NCI-H446 treated with DMSO at 0.1 percent for 48 hours (cell line): Measurements from ENCODE around the gene ZNF576.
"Not testable (repeated sequence)": the region's sequence is repeated elsewhere in the genome, so short reads cannot be mapped to it uniquely, and the experiment has no call there.

Source experiments
- DNase-seq: peaks from one replicate; lab custom pipeline; 2025; lab: John Stamatoyannopoulos, UW

The ZNF576 gene, protein sequence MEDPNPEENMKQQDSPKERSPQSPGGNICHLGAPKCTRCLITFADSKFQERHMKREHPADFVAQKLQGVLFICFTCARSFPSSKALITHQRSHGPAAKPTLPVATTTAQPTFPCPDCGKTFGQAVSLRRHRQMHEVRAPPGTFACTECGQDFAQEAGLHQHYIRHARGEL

DNA sequence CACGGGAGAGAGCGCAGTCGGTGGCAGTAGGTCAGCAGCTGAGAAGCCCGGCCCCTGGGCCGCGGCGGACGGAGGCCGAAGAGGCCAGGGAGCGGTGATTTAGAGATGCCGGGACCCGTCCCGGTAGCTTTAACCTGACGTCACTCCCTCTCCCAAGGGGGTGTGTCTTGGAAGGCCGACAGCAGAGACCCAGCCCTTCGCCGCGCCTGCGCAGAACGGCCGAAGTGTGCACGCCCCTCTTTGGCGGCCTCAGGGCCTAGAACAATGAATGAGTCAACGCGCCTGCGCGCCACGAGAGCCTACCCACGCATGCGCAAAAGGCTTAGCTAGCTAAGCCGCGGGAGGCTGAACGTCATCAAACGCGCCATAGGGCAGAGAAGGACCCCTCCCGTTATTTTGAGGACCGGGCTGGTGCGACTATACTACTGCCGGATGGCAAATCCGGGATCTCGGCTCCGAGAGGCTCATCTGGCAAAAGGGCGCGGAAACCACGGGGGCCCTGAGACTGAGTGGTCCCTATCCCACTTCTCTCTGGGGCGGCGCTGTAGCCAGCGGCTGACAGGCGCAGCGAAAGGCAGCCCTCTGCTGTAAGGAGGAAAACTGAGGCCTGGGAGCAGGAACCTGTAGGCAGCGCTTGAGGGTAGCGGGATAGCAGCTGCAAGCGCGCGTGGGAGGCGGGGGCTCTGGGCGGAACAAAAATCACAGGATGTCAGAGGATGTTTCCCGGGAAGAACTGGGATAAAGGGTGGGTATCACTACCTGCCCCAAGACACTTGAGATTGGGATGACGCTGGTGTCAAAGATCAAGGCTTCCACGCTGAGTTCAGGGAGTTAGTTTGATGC is at the start of gene ZNF576, which contains the start of gene IRGQ:
Gene ZNF576 (plus strand): TSS at position 597 of the 843 bp plus-strand sequence. CDS start 514 bp downstream, outside the sequence.
Gene IRGQ (minus strand): TSS at position 136 of the 843 bp plus-strand sequence. CDS start 796 bp downstream, outside the sequence.
- peak; percentile 99 for DNase-seq

DNA sequence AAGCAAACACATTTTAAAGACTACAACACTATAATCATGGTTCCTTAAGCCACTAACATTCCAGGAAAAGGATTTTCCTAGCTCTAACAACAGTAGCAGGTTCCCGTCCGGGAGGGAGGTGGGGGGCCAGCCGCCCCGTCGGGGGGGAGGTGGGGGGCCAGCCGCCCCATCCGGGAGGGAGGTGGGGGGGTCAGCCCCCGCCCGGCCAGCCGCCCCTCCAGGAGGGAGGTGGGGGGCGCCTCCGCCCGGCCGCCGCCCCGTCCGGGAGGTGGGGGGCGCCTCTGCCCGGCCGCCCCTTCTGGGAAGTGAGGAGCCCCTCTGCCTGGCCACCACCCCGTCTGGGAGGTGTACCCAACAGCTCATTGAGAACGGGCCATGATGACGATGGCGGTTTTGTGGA is 48.5 kb upstream of the ZNF576 start:
- DNase-seq = not testable (repeated sequence)

DNA sequence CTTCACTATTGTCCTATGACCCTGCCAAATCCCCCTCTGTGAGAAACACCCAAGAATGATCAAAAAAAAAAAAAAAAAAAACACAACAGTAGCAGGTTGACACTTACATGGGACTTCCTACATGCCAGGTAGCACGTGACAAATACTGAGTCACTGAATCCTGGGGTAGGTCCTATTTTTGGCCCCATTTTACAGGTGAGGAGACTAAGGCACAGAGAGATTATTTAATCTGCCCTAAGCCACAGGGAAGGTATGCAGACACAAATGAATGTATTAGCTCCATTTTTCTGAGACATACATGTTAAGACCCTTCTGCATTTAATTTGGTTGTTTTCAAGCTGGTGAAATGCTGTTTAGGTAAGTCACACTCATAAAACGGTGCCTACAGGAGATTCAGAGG is 47.7 kb upstream of the ZNF576 start:
- DNase-seq = no peak

DNA sequence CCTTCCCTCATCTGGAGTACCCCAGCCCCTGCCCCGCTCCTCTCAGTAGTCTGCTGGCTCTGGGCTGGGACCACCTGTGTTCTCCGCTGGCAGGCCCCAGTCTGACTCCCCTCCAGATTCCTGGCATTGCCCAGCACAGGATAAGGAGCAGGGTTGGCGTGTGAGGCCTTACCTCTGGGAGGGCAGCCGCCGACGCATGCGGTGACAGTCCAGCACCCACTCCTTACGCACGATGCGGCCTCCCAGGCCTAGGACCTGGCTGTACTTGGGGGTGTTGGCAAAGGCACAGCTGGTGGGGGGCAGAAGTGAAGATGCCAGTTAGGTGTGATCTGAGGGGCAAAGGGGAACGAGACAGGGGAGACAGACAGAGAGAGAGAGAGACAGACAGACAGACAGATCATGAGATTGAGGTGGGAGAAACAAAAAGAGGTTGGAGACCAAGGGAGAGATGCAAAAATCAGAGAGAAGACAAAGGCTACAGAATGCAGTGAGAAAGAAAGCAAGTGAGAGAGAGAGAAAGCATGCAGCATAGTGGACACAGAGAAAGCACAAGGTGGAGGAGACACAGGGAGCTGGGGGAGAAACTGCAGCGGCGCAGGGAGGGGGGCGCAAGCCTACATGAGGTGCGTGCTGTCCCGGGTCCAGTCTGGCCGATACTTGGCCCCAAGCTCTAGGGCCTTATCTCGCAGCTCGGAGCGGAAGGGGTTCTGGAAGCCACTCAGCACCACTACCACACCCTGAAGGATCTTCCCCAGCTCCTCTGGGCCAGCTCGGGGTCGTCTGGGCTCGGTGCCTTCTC is 44.8 kb upstream of the ZNF576 start:
- DNase-seq = no peak

DNA sequence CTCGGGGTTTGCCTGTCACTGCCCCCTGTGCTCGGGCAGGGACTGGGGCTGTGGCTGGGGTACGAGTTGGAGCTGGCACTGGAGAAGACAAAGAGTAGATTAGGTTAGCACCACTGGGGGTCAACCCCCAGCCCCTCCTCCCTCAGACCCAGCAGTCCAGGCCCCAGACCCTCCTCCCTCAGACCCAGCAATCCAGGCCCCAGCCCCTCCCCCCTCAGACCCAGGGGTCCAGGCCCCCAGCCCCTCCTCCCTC is 44.3 kb upstream of the ZNF576 start:
- no peak for DNase-seq

DNA sequence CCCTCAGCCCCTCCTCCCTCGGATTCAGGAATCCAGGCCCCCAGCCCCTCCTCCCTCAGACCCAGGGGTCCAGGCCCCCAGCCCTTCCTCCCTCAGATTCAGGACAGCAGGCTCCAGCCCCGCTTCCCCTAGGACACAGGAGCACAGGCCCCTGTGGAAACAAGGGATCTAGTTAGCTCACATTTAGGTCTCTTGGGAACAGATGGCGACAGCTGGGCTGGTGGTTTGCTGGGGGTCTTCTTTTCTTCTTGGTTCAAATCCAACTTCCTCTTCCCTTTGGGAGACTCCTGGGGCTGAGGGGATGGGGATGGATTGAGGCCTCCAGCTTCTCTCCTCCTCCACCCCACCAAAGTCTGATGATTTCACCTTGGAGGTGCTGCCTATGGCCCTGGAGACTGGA is 43.8 kb upstream of the ZNF576 start:
- no peak for DNase-seq

DNA sequence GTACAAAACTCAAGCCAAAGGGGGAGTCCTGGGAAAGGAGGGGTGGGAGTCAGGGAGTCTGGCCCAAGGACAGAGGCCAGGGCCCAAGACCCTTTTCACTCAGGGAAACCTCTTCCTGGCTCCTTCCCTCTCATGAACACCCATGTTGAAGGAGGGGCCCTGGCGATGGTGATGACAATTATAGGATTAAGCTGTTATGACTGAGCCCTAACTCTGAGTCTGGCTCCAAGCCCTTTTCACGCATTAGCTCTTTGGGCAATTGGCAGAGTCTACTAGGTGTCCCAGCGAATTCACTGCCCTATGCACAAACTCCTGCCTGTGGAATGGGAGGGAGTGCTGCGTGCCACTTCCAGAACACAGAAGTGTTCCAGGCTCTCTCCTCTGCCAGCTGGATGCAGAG is 42.7 kb upstream of the ZNF576 start:
- no peak for DNase-seq

DNA sequence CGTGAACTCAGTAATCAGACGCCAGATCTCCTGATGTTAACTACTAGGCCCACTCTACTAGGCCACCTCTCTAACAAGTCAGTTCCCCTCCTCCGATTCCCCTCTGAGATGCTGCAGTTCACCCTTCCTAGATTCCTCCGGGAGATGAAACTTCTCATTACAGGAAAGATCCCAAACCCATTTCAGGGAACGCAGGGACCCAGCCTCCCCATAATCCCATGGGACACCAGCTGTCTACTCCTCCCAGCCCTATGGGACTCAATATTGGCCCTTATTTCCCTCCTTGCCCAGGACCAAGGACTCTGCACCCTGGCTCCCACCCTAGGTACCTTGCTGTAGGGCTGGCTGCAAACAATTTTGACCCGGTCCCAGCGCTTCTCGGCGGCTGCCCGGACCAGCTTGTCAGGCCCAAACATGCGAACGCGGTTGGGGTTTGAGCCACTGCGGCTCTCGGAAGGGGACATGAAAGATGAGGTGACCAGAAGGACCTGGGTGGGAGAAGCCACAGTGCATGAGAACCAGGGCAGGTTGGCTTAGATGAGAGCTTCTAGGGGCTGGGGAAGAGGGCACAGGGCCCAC is 42.0 kb upstream of the ZNF576 start:
- DNase-seq = no peak

DNA sequence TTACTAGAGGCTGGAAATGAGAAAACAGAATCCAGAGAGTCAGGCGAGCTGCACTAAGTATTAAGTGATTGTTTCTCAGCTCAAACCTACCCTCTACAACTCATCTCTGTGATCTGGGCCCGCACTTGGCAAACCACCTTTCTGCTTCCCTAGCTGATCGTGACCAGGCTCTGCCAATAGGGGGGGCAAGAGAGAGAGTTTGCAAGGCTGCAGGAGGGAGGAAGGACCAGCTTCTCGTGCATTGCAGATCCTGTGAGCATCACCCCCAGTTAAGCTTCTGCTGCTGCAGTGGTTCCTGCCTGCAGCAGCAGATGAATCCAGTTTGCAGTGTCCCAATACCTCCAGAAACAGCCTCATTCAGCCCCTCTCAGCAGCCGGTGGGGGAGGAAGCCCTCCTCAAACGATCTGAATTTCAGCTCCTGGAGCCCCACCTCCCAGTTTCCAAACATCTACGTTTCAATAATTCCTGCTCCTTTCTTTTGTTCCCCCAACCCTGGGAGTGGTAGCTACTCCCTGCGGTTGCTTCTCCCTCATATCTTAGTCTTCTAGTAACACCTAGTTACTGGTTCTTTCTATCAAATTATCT is 41.1 kb upstream of the ZNF576 start:
- no peak for DNase-seq

DNA sequence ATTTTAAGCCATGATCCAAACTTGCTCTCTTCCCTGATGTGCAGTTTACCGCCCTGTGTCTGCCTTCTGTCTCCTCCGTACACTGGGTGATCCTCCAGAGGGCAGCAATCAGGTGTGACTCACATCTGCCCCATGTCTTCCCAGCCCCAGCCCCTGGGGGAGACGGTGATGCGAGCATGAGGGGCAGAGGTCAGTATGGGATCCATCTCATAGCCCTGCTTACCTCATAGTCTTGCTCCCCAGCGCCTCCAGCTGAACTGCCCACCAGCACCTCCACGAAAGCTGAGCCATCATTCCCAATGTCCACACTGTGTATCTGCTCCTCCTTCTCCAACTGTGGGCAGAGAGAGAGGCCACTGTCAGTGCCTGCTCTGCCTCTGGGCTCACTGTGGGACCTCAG is 35.7 kb upstream of the ZNF576 start:
- no peak for DNase-seq

DNA sequence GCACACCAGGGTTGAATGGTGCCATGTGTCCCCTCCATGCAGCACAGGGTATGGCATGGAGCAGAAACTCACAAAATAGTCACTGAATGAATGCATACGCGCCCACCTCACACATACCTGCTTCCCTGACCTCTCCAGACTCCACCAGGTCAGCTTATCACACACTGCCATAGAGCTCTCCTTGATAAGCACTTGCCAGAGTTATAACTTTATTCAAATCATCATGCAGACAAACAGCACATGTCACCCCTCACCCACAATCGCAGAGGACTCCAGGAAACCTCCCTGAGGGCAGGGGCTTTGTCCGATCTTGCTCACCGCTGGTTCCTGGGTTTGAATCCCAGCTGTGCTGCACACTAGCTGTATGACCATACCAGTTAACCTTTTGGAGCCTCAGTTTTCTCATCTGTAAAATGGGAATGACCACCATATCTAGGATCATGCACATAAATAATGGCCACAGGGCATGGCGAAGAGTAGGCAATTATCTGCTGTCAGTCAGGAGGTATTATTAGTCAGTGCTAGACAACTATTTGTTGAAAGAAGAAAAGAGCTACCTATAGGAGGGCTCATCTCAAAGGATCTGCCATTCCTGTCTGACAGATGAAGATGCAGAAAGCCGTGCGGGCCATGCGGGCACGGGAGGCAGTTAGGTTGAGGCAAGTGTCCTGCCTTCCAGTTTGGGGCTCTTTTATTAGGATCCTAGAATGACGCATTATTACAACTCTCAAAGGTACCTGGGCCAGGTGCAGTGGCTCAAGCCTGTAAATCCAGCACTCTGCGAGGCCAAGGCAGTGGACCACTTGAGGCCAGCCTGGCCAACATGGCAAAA is 35.0 kb upstream of the ZNF576 start:
- DNase-seq = no peak

DNA sequence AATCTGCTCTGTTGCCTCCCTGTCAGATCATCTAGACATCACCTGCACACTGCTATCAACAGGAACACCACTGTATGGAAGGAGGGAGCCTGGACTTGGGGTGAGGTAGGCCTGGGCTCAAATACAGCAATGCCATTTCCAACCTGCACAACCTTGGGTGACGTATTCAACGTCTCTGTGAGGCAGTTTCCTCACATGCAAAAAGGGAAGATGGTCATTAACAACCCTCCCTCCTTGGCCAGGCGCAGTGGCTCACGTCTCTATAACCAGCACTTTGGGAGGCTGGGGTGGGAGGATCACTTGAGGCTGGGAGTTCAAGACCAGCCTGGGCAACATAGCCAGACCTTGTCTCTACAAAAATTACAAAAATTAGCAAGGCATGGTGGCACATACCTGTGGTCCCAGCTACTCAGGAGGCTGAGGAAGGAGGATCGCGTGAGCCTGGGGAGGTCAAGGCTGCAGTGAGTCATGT is 34.1 kb upstream of the ZNF576 start:
- DNase-seq = no peak

DNA sequence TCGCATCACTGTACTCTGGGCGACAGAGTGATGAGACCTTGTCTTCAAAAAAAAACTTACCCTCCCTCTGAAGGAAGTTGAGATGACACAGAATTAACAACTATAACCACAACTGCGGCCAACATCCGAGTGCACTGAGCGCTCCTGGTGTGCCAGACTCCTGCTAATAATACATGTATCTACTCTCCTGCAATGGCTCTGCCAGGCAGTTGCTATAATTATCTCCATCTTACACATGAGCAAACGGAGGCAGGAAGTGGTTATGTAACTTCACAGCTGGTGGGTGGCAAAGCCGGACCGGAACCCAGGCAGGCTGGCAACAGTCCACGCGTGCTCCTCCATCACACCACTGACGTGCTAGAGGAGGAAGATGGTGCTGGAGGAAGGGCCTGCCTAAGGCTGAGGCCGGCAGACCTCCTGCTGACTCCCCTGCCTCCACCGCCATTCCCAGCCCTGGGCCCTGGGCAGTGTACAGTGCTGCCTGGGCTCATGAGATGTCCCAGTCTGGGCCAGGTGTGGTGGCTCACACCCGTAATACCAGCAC is 33.6 kb upstream of the ZNF576 start:
- peak; percentile 53 for DNase-seq

DNA sequence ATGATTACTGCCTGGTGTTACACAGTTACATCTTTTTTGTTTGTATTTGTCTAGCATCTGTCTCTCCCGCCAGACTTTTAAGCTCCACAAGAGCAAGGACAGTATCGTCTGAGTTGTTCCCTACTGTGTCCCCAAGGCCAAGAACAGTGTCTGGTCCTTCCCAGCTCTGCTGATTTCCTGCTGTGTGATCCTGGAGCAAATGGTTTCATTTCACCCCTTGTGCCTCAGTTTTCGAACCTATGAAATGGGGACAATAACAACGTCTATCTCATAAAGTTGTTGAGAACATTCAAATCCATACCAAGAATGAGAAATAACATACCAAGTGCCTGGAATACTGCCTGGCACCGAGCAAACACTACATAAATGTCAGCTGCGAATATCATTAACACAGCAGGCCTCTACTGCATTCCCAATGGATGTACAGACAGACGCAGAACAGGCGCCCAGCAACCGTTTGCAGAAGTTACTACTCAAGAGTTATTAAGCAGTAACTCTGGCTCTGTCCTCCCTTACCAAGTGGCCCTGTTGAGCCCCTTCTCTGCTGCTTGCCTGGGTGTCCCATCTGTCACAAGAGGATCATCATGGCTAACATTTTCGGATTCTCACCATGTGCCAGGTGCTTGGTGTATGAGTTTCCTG is 32.5 kb upstream of the ZNF576 start:
- no peak for DNase-seq

DNA sequence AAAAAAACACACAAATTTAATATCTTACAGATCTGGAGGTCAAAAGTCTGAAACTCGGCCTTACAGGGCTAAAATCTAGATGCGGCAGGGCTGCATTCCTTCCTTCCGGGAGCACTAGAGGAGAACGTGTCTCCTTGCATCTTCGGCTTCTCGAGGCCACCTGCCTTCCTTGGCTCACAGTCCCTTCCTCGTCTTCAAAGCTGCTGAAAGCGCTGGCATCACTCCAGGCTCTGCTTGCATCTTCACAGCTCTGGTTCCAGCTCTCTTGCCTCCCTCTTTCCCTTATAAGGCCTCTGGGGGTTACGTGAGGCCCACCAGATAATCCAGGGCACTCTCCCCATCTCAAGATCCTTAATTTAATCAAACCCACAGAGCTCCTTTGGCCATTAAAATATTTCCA is 31.6 kb upstream of the ZNF576 start:
- DNase-seq = peak; percentile 46

DNA sequence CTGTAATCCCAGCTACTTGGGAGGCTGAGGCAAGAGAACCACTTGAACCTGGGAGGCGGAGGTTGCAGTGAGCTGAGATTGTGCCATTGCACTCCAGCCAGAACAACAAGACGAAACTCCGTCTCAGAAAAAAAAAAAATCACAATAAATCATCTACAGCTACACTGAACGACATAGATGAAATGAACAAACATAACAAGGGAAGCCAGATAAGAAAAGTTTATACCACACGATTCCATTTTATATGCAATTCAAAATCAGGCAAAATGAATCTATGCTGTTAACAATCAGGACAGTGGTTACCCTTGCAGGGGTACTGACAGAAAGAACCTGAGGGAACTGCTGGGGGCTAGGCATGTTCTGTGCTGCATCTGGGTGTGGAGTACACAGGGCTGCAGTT is 26.7 kb upstream of the ZNF576 start:
- no peak for DNase-seq

DNA sequence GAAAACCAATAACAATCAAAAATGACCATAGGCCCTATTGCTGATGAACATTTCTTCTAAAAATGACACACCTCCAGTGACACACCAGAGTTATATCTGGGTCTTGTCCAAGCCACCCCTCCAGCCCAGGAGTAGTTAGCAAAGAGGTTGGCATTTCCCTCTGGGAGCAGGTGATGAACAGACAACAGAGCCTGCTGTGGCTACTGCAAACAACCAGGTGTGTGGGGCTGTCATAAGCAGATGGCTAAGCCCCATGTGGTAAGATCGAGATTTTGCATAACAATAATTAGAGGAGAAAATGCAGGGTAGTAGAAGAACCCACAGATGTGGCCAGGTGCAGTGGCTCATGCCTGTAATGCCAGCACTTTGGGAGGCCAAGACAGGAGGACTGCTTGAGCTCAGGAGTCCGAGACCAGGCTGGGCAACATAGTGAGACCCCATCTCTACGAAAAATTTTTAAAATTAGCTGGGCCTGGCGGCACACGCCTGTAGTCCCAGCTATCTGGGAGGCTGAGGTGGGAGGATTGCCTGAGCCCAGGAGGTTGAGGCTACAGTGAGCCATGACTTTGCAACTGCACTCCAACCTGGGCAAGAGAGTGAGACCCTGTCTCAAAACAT is 26.1 kb upstream of the ZNF576 start:
- no peak for DNase-seq

DNA sequence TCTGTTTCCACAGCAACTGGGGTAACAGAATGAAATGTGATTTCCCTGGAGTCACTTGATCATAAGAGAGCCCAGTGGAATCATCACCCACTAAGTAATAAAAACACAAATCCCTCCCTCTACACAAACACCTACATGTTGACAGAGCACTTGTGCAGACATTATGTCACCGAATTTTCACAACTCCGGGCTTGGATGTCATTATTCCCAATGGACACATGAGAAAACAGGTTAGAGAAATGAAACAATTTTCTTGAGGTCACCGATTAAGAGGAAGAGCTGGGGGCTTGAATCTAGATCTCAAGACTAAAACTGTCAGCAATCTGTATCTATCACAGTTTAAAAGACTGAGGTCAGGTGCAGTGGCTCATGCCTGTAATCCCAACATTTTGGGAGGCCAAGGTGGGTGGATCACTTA is 24.2 kb upstream of the ZNF576 start:
- DNase-seq = no peak

DNA sequence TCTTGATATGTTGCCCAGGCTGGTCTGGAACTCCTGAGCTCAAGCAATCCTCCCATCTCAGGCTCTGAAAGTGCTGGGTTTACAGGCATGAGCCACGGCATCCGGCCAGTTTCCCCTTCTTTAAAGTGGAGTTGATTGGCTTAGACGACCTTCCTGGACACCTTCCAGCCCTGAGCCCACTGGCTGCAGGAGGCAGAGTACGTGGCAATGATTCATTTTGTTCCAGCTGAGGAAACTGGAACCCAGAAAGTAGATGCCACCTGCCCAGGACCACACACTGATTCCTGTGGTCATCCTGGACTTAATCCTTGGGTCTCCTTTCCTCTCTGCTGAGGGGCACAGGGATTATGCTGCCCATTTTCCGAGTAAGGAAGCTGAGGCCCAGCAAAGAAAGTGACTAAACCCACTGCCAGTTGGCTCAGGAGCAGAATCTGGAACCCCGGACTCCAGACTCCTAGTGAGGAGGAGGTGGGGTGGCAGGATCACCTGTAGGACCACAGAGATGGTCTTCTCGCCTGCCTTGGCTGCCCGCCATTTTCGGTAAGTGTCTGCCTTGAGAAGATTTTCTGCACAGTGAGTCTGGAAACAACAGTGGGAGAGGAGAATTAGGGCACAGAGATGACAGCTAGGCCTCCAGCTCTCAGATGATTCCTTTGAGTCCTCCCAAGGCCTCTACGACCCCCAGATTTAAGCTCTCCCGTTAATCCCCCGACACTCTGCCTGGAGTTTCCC is 21.8 kb upstream of the ZNF576 start:
- DNase-seq = no peak
